ENCODE data around the gene CTBP2. TPM values are rescaled to one million over a fixed set of nuclear protein-coding genes. Genes with fewer than 3 reads are reported as not detected.

Gene CTBP2
- total RNA-seq, 1 donor from 2014 or later, result 90.6 TPM

GRCh38 chr10:124971276-124971675 is 189.1 kb downstream of the CTBP2 start:
- H3K4me3 Mint-ChIP-seq (ENCODE audit: unreplicated experiment), result no peak overlapping the region
- H3K9me3 Mint-ChIP-seq (ENCODE audit: low read depth), result no peaks in the 10 kb centered on the region
- TF ChIP-seq CTCF (IDR thresholded peaks at IDR 0.05), result no peak
- peak overlapping the region; percentile 82 for H3K27ac Mint-ChIP-seq (ENCODE audit: unreplicated experiment)
- no peak for DNase-seq (ENCODE audit: low spot score)
- H3K4me1 Mint-ChIP-seq (ENCODE audit: low read depth), result peaks cover 44% of the 10 kb centered on the region
- H3K36me3 Mint-ChIP-seq (ENCODE audit: low read depth), result peaks cover 19% of the 10 kb centered on the region
- H3K27me3 Mint-ChIP-seq (ENCODE audit: low read depth), result no peaks in the 10 kb centered on the region

DNA sequence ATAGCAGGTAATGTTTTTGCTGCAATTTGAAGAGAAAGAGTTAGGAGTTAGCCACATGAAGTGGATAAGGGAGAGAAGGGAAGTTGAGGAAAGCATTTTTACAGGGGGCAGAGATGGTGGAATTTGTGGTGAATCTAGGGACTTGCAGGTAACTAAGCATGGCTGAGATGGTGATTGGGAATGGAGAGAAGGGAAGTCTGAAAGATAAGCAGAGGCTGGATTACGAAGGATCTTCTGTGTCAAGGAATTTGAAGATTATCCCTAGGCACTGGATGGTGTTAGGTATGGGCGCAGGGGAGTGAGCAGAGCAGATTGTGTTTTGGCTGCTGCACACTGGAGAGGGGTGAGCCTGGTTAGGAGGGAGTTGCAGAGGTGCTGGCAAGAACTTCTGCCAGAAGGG is 193.1 kb downstream of the CTBP2 start:
- Mint-ChIP-seq H3K27me3 (ENCODE audit: low read depth) (no peaks in the 10 kb centered on the region), H3K27ac (ENCODE audit: unreplicated experiment) (peak overlapping the region; percentile 49), H3K36me3 (ENCODE audit: low read depth) (peaks cover 6% of the 10 kb centered on the region), H3K9me3 (ENCODE audit: low read depth) (no peaks in the 10 kb centered on the region), H3K4me1 (ENCODE audit: low read depth) (peaks cover 54% of the 10 kb centered on the region), H3K4me3 (ENCODE audit: unreplicated experiment) (no peak overlapping the region)
- TF ChIP-seq CTCF (IDR thresholded peaks at IDR 0.05), result no peak
- DNase-seq (ENCODE audit: low spot score), result no peak

- no peaks in the 10 kb centered on the region for H3K27me3 Mint-ChIP-seq (ENCODE audit: low read depth)
Measured at GRCh38 chr10:124966008-124966407, 194.4 kb downstream of the CTBP2 start.

DNA sequence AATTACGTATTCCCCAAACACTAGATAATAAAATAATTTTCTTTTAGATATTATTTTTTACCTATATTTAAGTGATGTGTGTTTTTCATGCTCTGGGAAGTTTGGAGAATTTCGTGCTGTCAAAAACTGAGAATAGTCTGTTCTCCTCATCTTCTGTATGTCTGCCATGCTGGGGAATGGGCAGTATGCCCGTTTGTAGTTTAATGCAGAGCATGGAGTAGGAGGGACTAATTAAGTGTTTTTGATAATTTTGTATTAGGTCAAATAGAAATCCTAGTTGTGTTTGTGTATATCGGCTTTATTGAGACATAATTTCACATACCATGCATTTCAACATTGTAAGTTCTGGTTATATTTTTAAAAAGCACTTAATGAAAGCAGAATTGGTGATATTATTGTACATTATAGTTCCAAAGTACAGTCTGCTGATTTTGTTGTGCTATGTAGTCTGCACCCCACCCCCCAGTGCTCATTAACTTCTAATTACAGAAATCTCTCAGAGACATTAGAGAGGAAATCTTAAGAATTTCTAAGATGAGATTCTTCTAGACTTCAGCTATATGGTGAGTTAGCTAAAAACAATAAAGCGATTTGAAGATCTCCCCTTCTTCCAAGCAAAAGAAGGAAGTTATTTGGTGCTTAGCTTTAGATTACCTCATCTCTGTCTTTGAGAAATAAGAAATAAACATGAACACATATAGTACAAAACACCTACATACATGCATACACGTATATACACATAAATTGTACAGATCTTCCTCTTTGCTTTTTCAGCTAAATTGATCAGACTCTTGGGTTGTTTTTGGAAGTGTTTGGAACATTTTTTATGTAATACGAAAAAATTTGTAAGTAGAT is 196.3 kb downstream of the CTBP2 start:
- peaks cover 47% of the 10 kb centered on the region for H3K4me1 Mint-ChIP-seq (ENCODE audit: low read depth)
- no peaks in the 10 kb centered on the region for H3K27me3 Mint-ChIP-seq (ENCODE audit: low read depth)
- no peak overlapping the region for H3K4me3 Mint-ChIP-seq (ENCODE audit: unreplicated experiment)
- TF ChIP-seq CTCF (IDR thresholded peaks at IDR 0.05), result no peak
- peaks cover 6% of the 10 kb centered on the region for H3K36me3 Mint-ChIP-seq (ENCODE audit: low read depth)
- H3K9me3 Mint-ChIP-seq (ENCODE audit: low read depth), result no peaks in the 10 kb centered on the region
- DNase-seq (ENCODE audit: low spot score), result no peak
- H3K27ac Mint-ChIP-seq (ENCODE audit: unreplicated experiment), result no peak overlapping the region

More at GRCh38 chr10:124966008-124966407, 194.4 kb downstream of the CTBP2 start:
- Mint-ChIP-seq H3K9me3 (ENCODE audit: low read depth) (no peaks in the 10 kb centered on the region), H3K4me1 (ENCODE audit: low read depth) (peaks cover 57% of the 10 kb centered on the region), H3K27ac (ENCODE audit: unreplicated experiment) (peak overlapping the region; percentile 49), H3K4me3 (ENCODE audit: unreplicated experiment) (no peak overlapping the region), H3K36me3 (ENCODE audit: low read depth) (peaks cover 6% of the 10 kb centered on the region)
- DNase-seq (ENCODE audit: low spot score), result no peak
- TF ChIP-seq CTCF (IDR thresholded peaks at IDR 0.05), result no peak

DNA sequence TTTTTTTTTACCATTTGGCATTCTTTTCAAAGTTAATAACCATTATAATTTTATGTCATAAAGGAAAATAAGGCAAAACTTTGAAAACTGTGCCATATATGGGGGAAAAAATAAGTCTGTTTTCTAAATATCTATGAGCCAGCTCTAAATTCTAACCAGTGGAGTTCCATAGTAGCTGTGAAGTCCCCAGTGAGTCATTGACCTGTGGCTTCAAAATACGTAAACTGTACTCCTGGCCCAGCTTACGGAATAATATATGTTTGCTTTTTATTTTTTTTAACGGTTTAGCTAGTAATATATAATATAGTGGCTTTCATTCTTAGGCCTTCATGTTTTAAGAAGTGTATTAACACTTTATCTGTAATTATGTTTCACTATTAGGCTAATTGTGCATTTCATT is 197.9 kb downstream of the CTBP2 start:
- TF ChIP-seq CTCF (IDR thresholded peaks at IDR 0.05), result no peak
- no peak overlapping the region for H3K27ac Mint-ChIP-seq (ENCODE audit: unreplicated experiment)
- peaks cover 4% of the 10 kb centered on the region for H3K36me3 Mint-ChIP-seq (ENCODE audit: low read depth)
- H3K9me3 Mint-ChIP-seq (ENCODE audit: low read depth), result no peaks in the 10 kb centered on the region
- H3K4me3 Mint-ChIP-seq (ENCODE audit: unreplicated experiment), result no peak overlapping the region
- H3K4me1 Mint-ChIP-seq (ENCODE audit: low read depth), result peaks cover 51% of the 10 kb centered on the region
- H3K27me3 Mint-ChIP-seq (ENCODE audit: low read depth), result no peaks in the 10 kb centered on the region
- no peak for DNase-seq (ENCODE audit: low spot score)
